ENCODE data around the gene SERINC5.
A peak's percentile ranks its signal among the peaks of the same experiment; 100 is the strongest.

The SERINC5 gene

GRCh38 chr5:80103371-80103770 is 152.5 kb downstream of the SERINC5 start:
- DNase-seq (ENCODE audit: extremely low spot score) = no peak
- ChIA-PET POLR2A (interaction anchor here (1.1 kb wide), 1 partner anchor 152 kb away, joined by 4 read pairs; the partner anchor contains the start of gene SERINC5), CTCF (no interaction called here)
- no peak for TF ChIP-seq CTBP1 (IDR thresholded peaks at IDR 0.05; ENCODE audit: borderline replicate concordance)

- DNase-seq (ENCODE audit: extremely low spot score) = no peak
- CTCF ChIA-PET = no interaction called here
- POLR2A ChIA-PET = no interaction called here
- TF ChIP-seq TARDBP (IDR thresholded peaks at IDR 0.05) (no peak), NFRKB (IDR thresholded peaks at IDR 0.05) (no peak), PKNOX1 (IDR thresholded peaks at IDR 0.05) (no peak), ELF4 (IDR thresholded peaks at IDR 0.05) (no peak), L3MBTL2 (conservative IDR thresholded peaks at IDR 0.05) (no peak), FOXM1 (IDR thresholded peaks at IDR 0.05; ENCODE audit: borderline replicate concordance) (no peak), CTBP1 (IDR thresholded peaks at IDR 0.05; ENCODE audit: borderline replicate concordance) (no peak), ARNT (IDR thresholded peaks at IDR 0.05) (no peak), ZNF384 (IDR thresholded peaks at IDR 0.05) (no peak), FOXA1 (IDR thresholded peaks at IDR 0.05) (no peak), HDGF (IDR thresholded peaks at IDR 0.05; ENCODE audit: borderline replicate concordance) (no peak), SUZ12 (IDR thresholded peaks at IDR 0.05) (no peak)
These were observed 153.9 kb downstream of the SERINC5 start for GRCh38 chr5:80101993-80102392.

GRCh38 chr5:80097451-80097850 is 158.4 kb downstream of the SERINC5 start:
- ChIA-PET POLR2A (interaction anchor here (1.3 kb wide), 1 partner anchor 159 kb away, joined by 3 read pairs; the partner anchor contains the start of gene SERINC5), CTCF (no interaction called here)
- DNase-seq (ENCODE audit: extremely low spot score) = no peak
- TF ChIP-seq HDGF (IDR thresholded peaks at IDR 0.05; ENCODE audit: borderline replicate concordance) = no peak
- TF ChIP-seq FOXM1 (IDR thresholded peaks at IDR 0.05; ENCODE audit: borderline replicate concordance) = no peak
- TF ChIP-seq L3MBTL2 (conservative IDR thresholded peaks at IDR 0.05) = no peak
- no peak for TF ChIP-seq TARDBP (IDR thresholded peaks at IDR 0.05)
- TF ChIP-seq SP1 (IDR thresholded peaks at IDR 0.05) = no peak

GRCh38 chr5:80094236-80094738 is 161.6 kb downstream of the SERINC5 start:
- TF ChIP-seq NFRKB (IDR thresholded peaks at IDR 0.05) (no peak), BHLHE40 (IDR thresholded peaks at IDR 0.05; ENCODE audit: borderline replicate concordance) (no peak)
- ChIA-PET CTCF (interaction anchor here (1.0 to 1.8 kb wide), 2 partner anchors 181 to 214 kb away, joined by 3 to 8 read pairs; no protein-coding TSS in a partner anchor), POLR2A (no interaction called here)
- DNase-seq (ENCODE audit: extremely low spot score) = no peak

GRCh38 chr5:80093796-80094195 is 162.1 kb downstream of the SERINC5 start:
- DNase-seq (ENCODE audit: extremely low spot score) = no peak
- CTCF ChIA-PET = interaction anchor here (1.0 to 3.3 kb wide), 3 partner anchors 182 to 214 kb away, joined by 3 to 48 read pairs (median 8); no protein-coding TSS in a partner anchor
- POLR2A ChIA-PET = no interaction called here
- TF ChIP-seq SUZ12 (IDR thresholded peaks at IDR 0.05) = no peak
- no peak for TF ChIP-seq ELF4 (IDR thresholded peaks at IDR 0.05)
- TF ChIP-seq PKNOX1 (IDR thresholded peaks at IDR 0.05) = no peak

GRCh38 chr5:80092486-80093107 is 163.3 kb downstream of the SERINC5 start:
- POLR2A ChIA-PET = no interaction called here
- no peak for DNase-seq (ENCODE audit: extremely low spot score)
- CTCF ChIA-PET = interaction anchor here (0.7 to 3.3 kb wide), 6 partner anchors 9 to 215 kb away, joined by 3 to 48 read pairs (median 6); no protein-coding TSS in a partner anchor
- TF ChIP-seq LEF1 (IDR thresholded peaks at IDR 0.05; ENCODE audit: borderline replicate concordance) (no peak), SUZ12 (IDR thresholded peaks at IDR 0.05) (no peak), FOXK2 (IDR thresholded peaks at IDR 0.05) (no peak), ARNT (IDR thresholded peaks at IDR 0.05) (no peak), NFRKB (IDR thresholded peaks at IDR 0.05) (no peak), ZNF384 (IDR thresholded peaks at IDR 0.05) (no peak), TARDBP (IDR thresholded peaks at IDR 0.05) (no peak), ELF4 (IDR thresholded peaks at IDR 0.05) (no peak)

GRCh38 chr5:80091792-80092192 is 164.1 kb downstream of the SERINC5 start:
- ChIA-PET POLR2A (interaction anchor here (0.8 kb wide), 1 partner anchor 316 kb away, joined by 3 read pairs; the partner anchor contains the start of gene ZFYVE16), CTCF (interaction anchor here (0.6 to 3.3 kb wide), 12 partner anchors 9 to 665 kb away, joined by 3 to 48 read pairs (median 4); no protein-coding TSS in a partner anchor)
- TF ChIP-seq ZNF384 (IDR thresholded peaks at IDR 0.05) = peak; percentile 51; the same call in 1 of the 2 replicates
- peak; percentile 61 for DNase-seq (ENCODE audit: extremely low spot score)

GRCh38 chr5:80090884-80091166 is 165.0 kb downstream of the SERINC5 start:
- no peak for TF ChIP-seq PKNOX1 (IDR thresholded peaks at IDR 0.05)
- DNase-seq (ENCODE audit: extremely low spot score) = no peak
- ChIA-PET CTCF (interaction anchor here (0.5 to 3.3 kb wide), 3 partner anchors 217 to 395 kb away, joined by 3 to 48 read pairs (median 4); no protein-coding TSS in a partner anchor), POLR2A (no interaction called here)

All from HEK293T (cell line).